Measurements from ENCODE around the gene TNS4. TPM values are rescaled to one million over a fixed set of nuclear protein-coding genes. Genes with fewer than 3 reads are reported as not detected.
"Not testable (repeated sequence)": the region's sequence is repeated elsewhere in the genome, so short reads cannot be mapped to it uniquely, and the experiment has no call there.

TNS4 gene
- total and polyA plus RNA-seq, 7 experiments from 2014 or later = 1.2 to 10.3 (median 1.3) TPM; not detected in 4

DNA sequence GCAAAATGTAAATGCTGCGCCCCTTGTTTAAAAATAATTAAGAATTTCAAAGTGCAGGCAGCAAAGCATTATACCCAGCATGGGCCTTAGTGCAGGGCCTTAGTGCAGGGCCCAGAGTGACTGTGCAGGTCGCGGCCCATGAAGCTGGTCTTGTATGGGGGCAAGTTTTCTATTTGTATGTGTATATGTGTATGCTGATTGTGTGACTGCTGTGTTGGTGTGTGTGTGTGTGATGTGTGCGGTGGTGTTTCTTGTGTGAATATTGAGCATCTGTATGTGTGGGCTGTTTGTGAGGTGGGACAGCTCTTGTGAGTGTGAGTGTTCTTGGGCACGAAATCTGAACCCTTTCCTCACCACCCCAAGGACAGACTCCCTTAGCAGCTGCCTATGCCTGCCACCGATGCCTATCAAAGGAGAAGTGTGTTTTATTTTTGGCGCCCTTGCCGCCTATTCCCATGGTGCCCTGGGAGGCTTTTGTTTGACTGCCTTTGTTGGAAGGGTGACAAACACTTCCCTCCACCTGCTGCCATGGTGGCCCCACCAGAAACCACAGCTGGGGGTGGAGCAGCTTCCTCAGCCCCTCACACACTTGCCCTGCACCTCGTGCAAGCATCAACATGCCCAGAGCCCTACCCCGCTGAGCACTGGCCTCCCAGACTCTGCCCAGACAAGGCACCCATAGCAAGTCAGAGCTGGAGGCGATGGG is 45.8 kb upstream of the TNS4 start:
- Mint-ChIP-seq H3K27ac (peak overlapping the region; percentile 75 to 100 (median 93)), H3K9me3 (peaks cover 0 to 8% (median 0%) of the 10 kb centered on the region in 11 donors), H3K4me3 (peak overlapping the region; percentile 33 to 99 (median 63)), H3K27me3 (no peaks in the 10 kb centered on the region), H3K4me1 (peaks cover 46 to 94% (median 89%) of the 10 kb centered on the region in 7 donors), H3K36me3 (peaks cover 0 to 13% (median 0%) of the 10 kb centered on the region in 5 donors)
- ATAC-seq (peak; percentile 74), DNase-seq (peak in 8 of 9 donors; percentile 56 to 84 (median 80))
- Histone ChIP-seq H3K36me3 (ENCODE audit: control insufficient read depth in 2 of 3, insufficient read depth in 3 of 3, low read length in 3 of 3) (no peaks in the 10 kb centered on the region), H3K27ac (ENCODE audit: low read depth, low read length) (peak overlapping the region; percentile 63), H3K4me1 (ENCODE audit: control insufficient read depth in 2 of 2, insufficient read depth in 2 of 2, low read length in 2 of 2) (peaks cover 52 to 81% of the 10 kb centered on the region in 2 donors), H3K9me3 (ENCODE audit: control insufficient read depth in 2 of 3, low read length in 3 of 3) (no peaks in the 10 kb centered on the region), H3K4me3 (ENCODE audit: low read length) (no peak overlapping the region), H3K27me3 (ENCODE audit: control insufficient read depth in 2 of 2, insufficient read depth in 2 of 2, low read length in 2 of 2) (no peaks in the 10 kb centered on the region)
- CTCF ChIA-PET = interaction anchor here (0.6 to 8.3 kb wide), 7 partner anchors 8 to 148 kb away, joined by 3 to 67 read pairs (median 9); partner anchors contain the start of gene CCR7
- POLR2A ChIA-PET = interaction anchor here (0.7 to 45.4 kb wide), 18 partner anchors 0 to 272 kb away, joined by 3 to 2132 read pairs (median 5); partner anchors contain the start of genes CCR7 and SMARCE1
- intact Hi-C loops (cut with micrococcal nuclease) = loop anchor here in 1 of 2 donors (1.0 to 5.0 kb wide), 4 partner anchors 9 to 225 kb away; no protein-coding TSS in a partner anchor

DNA sequence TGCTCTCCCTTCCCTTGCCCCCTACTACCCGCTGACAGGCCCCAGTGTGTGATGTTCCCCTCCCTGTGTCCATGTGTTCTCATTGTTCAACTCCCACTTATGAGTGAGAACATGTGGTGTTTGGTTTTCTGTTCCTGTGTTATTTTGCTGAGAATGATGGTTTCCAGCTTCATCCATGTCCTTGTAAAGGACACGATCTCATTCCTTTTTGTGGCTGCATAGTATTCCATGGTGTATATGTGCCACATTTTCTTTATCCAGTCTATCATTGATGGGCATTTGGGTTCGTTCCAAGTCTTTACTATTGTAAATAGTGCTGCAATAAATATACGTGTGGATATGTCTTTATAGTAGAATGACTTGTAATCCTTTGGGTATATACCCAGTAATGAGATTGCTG is 45.1 kb upstream of the TNS4 start:
- not testable (repeated sequence) for DNase-seq; H3K36me3 ChIP-seq (ENCODE audit: control insufficient read depth in 2 of 3, insufficient read depth in 3 of 3, low read length in 3 of 3); H3K9me3 Mint-ChIP-seq; H3K27ac ChIP-seq (ENCODE audit: low read depth, low read length); H3K27me3 Mint-ChIP-seq; H3K4me3 ChIP-seq (ENCODE audit: low read length); H3K9me3 ChIP-seq (ENCODE audit: control insufficient read depth in 2 of 3, low read length in 3 of 3); H3K27me3 ChIP-seq (ENCODE audit: control insufficient read depth in 2 of 2, insufficient read depth in 2 of 2, low read length in 2 of 2); ATAC-seq
- intact Hi-C loops (cut with micrococcal nuclease) = loop anchor here in 1 of 2 donors (2.0 to 5.0 kb wide), 2 partner anchors 14 to 224 kb away; no protein-coding TSS in a partner anchor
- Mint-ChIP-seq H3K4me1 (peaks cover 52 to 94% (median 89%) of the 10 kb centered on the region in 7 donors), H3K27ac (peak overlapping the region in 8 of 9 donors; percentile 70 to 100 (median 84)), H3K36me3 (peaks cover 0 to 10% (median 0%) of the 10 kb centered on the region in 5 donors), H3K4me3 (peak overlapping the region in 4 of 10 donors; percentile 37 to 99 (median 48))
- ChIA-PET POLR2A (interaction anchor here (1.0 to 45.4 kb wide), 8 partner anchors 1 to 219 kb away, joined by 4 to 2132 read pairs (median 8); partner anchors contain the start of gene CCR7), CTCF (interaction anchor here (2.9 kb wide), 1 partner anchor 13 kb away, joined by 17 read pairs; no protein-coding TSS in a partner anchor)
- peaks cover 59 to 86% of the 10 kb centered on the region in 2 donors for H3K4me1 ChIP-seq (ENCODE audit: control insufficient read depth in 2 of 2, insufficient read depth in 2 of 2, low read length in 2 of 2)

DNA sequence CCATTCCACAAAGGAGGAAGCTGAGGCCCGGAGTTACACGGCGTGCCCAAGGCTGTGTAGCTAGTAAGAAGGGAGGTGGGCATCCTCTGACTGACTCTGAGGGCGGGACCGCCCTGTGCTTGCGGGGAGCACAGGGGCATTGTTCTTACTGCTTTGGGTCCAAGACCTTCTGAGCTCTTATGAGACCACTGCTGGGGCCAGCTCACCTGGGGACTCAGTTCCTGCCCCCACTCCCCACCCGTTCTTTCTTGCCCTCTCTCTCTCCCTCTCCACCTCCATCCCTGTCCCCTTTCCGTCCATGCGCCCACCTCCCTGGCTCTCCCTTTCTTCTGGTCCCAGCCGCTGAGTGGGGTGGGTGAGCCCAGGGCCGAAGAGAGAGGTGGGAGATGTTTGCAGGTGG is 44.2 kb upstream of the TNS4 start:
- DNase-seq = peak in 1 of 9 donors; percentile 19
- peaks cover 0 to 8% (median 0%) of the 10 kb centered on the region in 5 donors for H3K36me3 Mint-ChIP-seq
- ChIA-PET CTCF (no interaction called here), POLR2A (interaction anchor here (1.3 to 45.4 kb wide), 3 partner anchors 12 to 70 kb away, joined by 5 to 2132 read pairs (median 1524); partner anchors contain the start of gene CCR7)
- Histone ChIP-seq H3K36me3 (ENCODE audit: control insufficient read depth in 2 of 3, insufficient read depth in 3 of 3, low read length in 3 of 3) (no peaks in the 10 kb centered on the region), H3K4me1 (ENCODE audit: control insufficient read depth in 2 of 2, insufficient read depth in 2 of 2, low read length in 2 of 2) (peaks cover 63 to 87% of the 10 kb centered on the region in 2 donors), H3K27ac (ENCODE audit: low read depth, low read length) (no peak overlapping the region), H3K4me3 (ENCODE audit: low read length) (no peak overlapping the region), H3K9me3 (ENCODE audit: control insufficient read depth in 2 of 3, low read length in 3 of 3) (no peaks in the 10 kb centered on the region), H3K27me3 (ENCODE audit: control insufficient read depth in 2 of 2, insufficient read depth in 2 of 2, low read length in 2 of 2) (no peaks in the 10 kb centered on the region)
- intact Hi-C loops (cut with micrococcal nuclease) = loop anchor here in 1 of 2 donors (2.0 to 5.0 kb wide), 2 partner anchors 15 to 223 kb away; no protein-coding TSS in a partner anchor
- peak overlapping the region in 5 of 10 donors; percentile 31 to 99 (median 48) for H3K4me3 Mint-ChIP-seq
- no peaks in the 10 kb centered on the region for H3K27me3 Mint-ChIP-seq
- peaks cover 0 to 4% (median 0%) of the 10 kb centered on the region in 11 donors for H3K9me3 Mint-ChIP-seq
- H3K27ac Mint-ChIP-seq = peak overlapping the region in 6 of 9 donors; percentile 72 to 100 (median 80)
- ATAC-seq = no peak
- H3K4me1 Mint-ChIP-seq = peaks cover 58 to 94% (median 89%) of the 10 kb centered on the region in 7 donors

DNA sequence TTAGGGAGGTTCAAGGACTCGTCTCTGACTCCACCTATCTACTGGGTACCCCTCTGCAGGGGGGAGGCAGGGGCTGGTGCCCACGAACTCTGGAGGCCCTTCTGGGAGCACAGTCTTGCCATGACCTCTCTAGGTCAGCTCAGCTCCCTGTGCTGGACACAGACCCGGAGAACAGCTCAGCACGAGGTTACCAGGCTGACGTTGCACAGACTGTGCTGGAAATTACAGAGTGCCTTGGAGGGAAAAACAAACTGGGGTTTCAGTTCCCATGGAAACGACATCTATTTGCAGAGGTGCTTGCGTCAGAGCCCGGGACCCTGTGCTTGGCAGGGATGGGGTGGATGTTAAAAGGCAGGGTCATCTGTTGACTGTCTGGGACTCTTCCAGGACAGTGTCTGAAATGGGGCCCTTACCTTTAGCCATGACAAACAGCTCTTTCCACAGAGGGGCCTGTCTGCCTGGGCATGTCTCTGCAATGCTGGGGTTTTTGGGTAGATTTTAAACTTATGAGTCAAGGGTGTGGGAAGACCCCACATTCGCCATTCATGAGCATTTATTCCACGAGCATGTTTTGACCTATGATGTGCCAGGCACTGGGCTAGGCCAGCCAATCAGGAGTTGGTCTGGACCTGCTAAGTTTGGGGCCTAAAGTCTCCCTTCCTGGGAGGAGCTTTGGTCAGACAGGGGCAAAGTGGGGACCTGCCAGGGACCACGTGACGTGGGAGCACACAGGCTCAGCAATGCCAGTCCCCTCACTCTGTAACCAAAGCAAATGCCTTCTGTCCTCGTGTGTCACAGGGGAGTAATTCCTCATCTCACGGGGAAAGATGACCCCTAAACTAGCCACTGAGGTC is 41.4 kb upstream of the TNS4 start:
- ChIA-PET CTCF (interaction anchor here (1.0 to 2.5 kb wide), 2 partner anchors 9 to 72 kb away, joined by 3 to 6 read pairs; no protein-coding TSS in a partner anchor), POLR2A (interaction anchor here (0.5 to 45.4 kb wide), 9 partner anchors 9 to 1424 kb away, joined by 3 to 2132 read pairs (median 4); partner anchors contain the start of genes CCR7 and CNP)
- no peak for ATAC-seq
- peak in 3 of 9 donors; percentile 5 to 57 (median 57) for DNase-seq
- Mint-ChIP-seq H3K27me3 (no peaks in the 10 kb centered on the region), H3K4me1 (peaks cover 60 to 94% (median 89%) of the 10 kb centered on the region in 7 donors), H3K4me3 (peak overlapping the region; percentile 16 to 87 (median 67)), H3K27ac (peak overlapping the region; percentile 70 to 97 (median 92)), H3K36me3 (peaks cover 0 to 12% (median 0%) of the 10 kb centered on the region in 5 donors), H3K9me3 (no peaks in the 10 kb centered on the region)
- intact Hi-C loops (cut with micrococcal nuclease) = no loop called here
- Histone ChIP-seq H3K36me3 (ENCODE audit: control insufficient read depth in 2 of 3, insufficient read depth in 3 of 3, low read length in 3 of 3) (no peaks in the 10 kb centered on the region), H3K27me3 (ENCODE audit: control insufficient read depth in 2 of 2, insufficient read depth in 2 of 2, low read length in 2 of 2) (no peaks in the 10 kb centered on the region), H3K27ac (ENCODE audit: low read depth, low read length) (peak overlapping the region; percentile 6), H3K9me3 (ENCODE audit: control insufficient read depth in 2 of 3, low read length in 3 of 3) (no peaks in the 10 kb centered on the region), H3K4me3 (ENCODE audit: low read length) (no peak overlapping the region), H3K4me1 (ENCODE audit: control insufficient read depth in 2 of 2, insufficient read depth in 2 of 2, low read length in 2 of 2) (peaks cover 69 to 84% of the 10 kb centered on the region in 2 donors)

DNA sequence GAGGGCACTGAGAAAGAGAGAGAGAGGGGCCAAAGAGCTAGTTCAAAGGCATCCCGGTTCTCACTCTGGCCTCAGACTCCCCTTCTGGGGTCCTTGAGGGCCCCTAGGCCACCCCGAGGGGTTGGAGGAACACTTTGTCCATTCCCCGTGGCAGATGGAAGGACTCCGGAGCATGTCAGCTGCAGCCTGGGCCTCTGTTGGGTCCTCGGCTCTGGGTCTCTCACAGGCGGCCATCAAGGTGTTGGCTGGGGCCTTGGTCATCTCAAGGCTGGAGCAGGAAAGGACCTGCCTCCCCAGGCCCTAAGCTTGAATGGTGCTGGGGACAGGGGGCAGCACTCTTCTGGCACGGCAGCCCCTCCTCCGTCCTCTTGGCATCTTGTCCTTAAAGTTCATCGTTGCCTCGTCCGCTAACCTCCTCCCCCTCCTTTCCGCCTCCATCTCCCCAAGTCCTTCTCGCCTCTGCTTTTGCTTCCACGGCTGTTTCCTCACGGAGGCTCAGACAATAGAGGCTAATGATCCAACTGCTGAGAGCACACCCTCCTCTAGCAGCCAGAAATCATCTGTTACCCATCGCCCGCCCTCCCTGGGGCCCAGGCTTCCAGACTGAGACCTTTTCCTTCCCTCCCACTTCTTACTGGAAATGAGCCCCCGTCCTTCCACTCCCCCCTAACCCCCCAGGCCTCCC is 40.6 kb upstream of the TNS4 start:
- Mint-ChIP-seq H3K27ac (peak overlapping the region; percentile 86 to 97 (median 94)), H3K36me3 (peaks cover 0 to 12% (median 0%) of the 10 kb centered on the region in 5 donors), H3K4me3 (peak overlapping the region; percentile 79 to 90 (median 84)), H3K9me3 (peaks cover 0 to 2% (median 0%) of the 10 kb centered on the region in 11 donors), H3K27me3 (no peaks in the 10 kb centered on the region), H3K4me1 (peaks cover 59 to 94% (median 89%) of the 10 kb centered on the region in 7 donors)
- DNase-seq (peak in 1 of 9 donors; percentile 11), ATAC-seq (no peak)
- POLR2A ChIA-PET = interaction anchor here (0.6 to 45.4 kb wide), 7 partner anchors 13 to 1424 kb away, joined by 3 to 2132 read pairs (median 4); partner anchors contain the start of genes CCR7 and CNP
- H3K36me3 ChIP-seq (ENCODE audit: control insufficient read depth in 2 of 3, insufficient read depth in 3 of 3, low read length in 3 of 3) = no peaks in the 10 kb centered on the region
- H3K27ac ChIP-seq (ENCODE audit: low read depth, low read length) = peak overlapping the region; percentile 68
- no peaks in the 10 kb centered on the region for H3K9me3 ChIP-seq (ENCODE audit: control insufficient read depth in 2 of 3, low read length in 3 of 3)
- no peaks in the 10 kb centered on the region for H3K27me3 ChIP-seq (ENCODE audit: control insufficient read depth in 2 of 2, insufficient read depth in 2 of 2, low read length in 2 of 2)
- peaks cover 62 to 81% of the 10 kb centered on the region in 2 donors for H3K4me1 ChIP-seq (ENCODE audit: control insufficient read depth in 2 of 2, insufficient read depth in 2 of 2, low read length in 2 of 2)
- intact Hi-C loops (cut with micrococcal nuclease) = loop anchor here (1.0 to 2.0 kb wide), 3 partner anchors 9 to 19 kb away; no protein-coding TSS in a partner anchor
- peak overlapping the region; percentile 42 for H3K4me3 ChIP-seq (ENCODE audit: low read length)
- CTCF ChIA-PET = interaction anchor here (1.0 to 2.5 kb wide), 3 partner anchors 9 to 73 kb away, joined by 3 to 6 read pairs (median 3); no protein-coding TSS in a partner anchor
